ENCODE data around the gene MYO3B.

DNA sequence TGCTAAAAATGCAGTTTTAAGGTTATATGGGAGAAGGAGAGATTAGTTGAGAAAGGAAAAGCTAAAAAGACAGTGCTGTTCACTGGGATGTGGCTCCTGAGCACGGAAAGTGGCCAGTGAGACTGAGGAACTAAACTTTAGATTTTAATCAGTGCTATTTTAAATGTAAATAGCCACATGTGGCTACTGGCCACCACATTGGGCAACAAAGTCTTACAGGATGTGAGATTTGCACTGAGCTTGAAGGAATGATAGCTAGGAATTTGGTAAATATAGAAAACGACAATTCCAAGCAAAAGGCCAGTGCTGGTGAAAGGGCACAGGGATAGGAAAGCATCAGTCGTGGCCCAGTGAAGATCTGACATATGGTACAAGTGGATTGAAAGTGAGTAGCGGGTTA is 523.1 kb downstream of the MYO3B start:
- TF ChIP-seq, protein P1, sequence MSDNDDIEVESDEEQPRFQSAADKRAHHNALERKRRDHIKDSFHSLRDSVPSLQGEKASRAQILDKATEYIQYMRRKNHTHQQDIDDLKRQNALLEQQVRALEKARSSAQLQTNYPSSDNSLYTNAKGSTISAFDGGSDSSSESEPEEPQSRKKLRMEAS (IDR thresholded peaks at IDR 0.05), result no peak
- TF ChIP-seq EP300 (IDR thresholded peaks at IDR 0.05; ENCODE audit: borderline replicate concordance) (no peak), TCF12 (IDR thresholded peaks at IDR 0.05; ENCODE audit: low read depth) (no peak)
